OCI-LY7 (cell line): ENCODE data around the gene GJB3. TPM values are rescaled to one million over a fixed set of nuclear protein-coding genes. Genes with fewer than 3 reads are reported as not detected.

Source experiments
- BruUV-seq: library from RNA; stranded (reverse); fragments of 400-500 nt; replicated peaks from 2 replicates; lab custom pipeline; 2021; lab: Mats Ljungman, UMichigan
- CTCF ChIA-PET: fragments of 300-600 bp; sonication (Branson Sonifier 250); formaldehyde crosslinking; loops from one replicate; lab custom pipeline; 2022; ENCODE audit warnings: antibody characterized with exemption; ENCODE audit not compliant: unreplicated experiment; lab: Charles Lee
- POLR2A ChIA-PET: fragments of 300-600 bp; sonication (Branson Sonifier 250); formaldehyde crosslinking; loops from one replicate; lab custom pipeline; 2022; ENCODE audit warnings: antibody characterized with exemption; lab: Charles Lee
- DNase-seq: peaks from one replicate; pipeline ENCODE4 v3.0.0-alpha.2; 2015; ENCODE audit warnings: low spot score
- H2AFZ ChIP-seq: fragments of 200-600 bp; sonication (generic), shearing (Covaris generic); 2 replicates; pipeline ENCODE4 v1.6.1; 2014; ENCODE audit warnings: mild to moderate bottlenecking, antibody characterized with exemption, low read length, moderate library complexity
- H3K27ac ChIP-seq: fragments of 200-600 bp; sonication (generic); 2 replicates; pipeline ENCODE4 v1.5.1; 2014; ENCODE audit warnings: mixed run types, low read depth, mild to moderate bottlenecking, moderate library complexity, low read length, inconsistent platforms; ENCODE audit not compliant: poor library complexity, severe bottlenecking
- H3K36me3 ChIP-seq: fragments of 200-600 bp; sonication (generic); 2 replicates; pipeline ENCODE4 v1.6.1; 2014; ENCODE audit warnings: mild to moderate bottlenecking, antibody characterized with exemption, low read length, moderate library complexity, mixed read lengths; ENCODE audit not compliant: insufficient read depth
- H3K4me1 ChIP-seq: fragments of 200-600 bp; sonication (generic); 2 replicates; pipeline ENCODE4 v1.5.1; 2014; ENCODE audit warnings: mild to moderate bottlenecking, low read length; ENCODE audit not compliant: insufficient read depth, poor library complexity, severe bottlenecking
- H3K4me2 ChIP-seq: fragments of 200-600 bp; sonication (generic); 2 replicates; pipeline ENCODE4 v1.6.1; 2014; ENCODE audit warnings: mild to moderate bottlenecking, low read length
- H3K4me3 ChIP-seq: fragments of 200-600 bp; sonication (generic); 2 replicates; pipeline ENCODE4 v1.5.1; 2014; ENCODE audit warnings: mild to moderate bottlenecking, low read depth, low read length; ENCODE audit not compliant: poor library complexity, severe bottlenecking
- H3K79me2 ChIP-seq: fragments of 200-600 bp; sonication (generic); 2 replicates; pipeline ENCODE4 v1.6.1; 2016; ENCODE audit warnings: low read depth, mild to moderate bottlenecking, low read length, moderate library complexity, mixed read lengths; ENCODE audit not compliant: insufficient read depth
- H3K9me2 ChIP-seq: fragments of 200-600 bp; sonication (generic); 2 replicates; pipeline ENCODE4 v1.6.1; 2016; ENCODE audit warnings: mild to moderate bottlenecking, low read length, mixed read lengths; ENCODE audit not compliant: insufficient read depth
- H3K9me3 ChIP-seq: fragments of 200-600 bp; sonication (generic); 2 replicates; pipeline ENCODE4 v1.6.1; 2014; ENCODE audit warnings: mild to moderate bottlenecking, mixed run types, low read length, mixed read lengths
- H4K20me1 ChIP-seq: fragments of 200-600 bp; sonication (generic); 2 replicates; pipeline ENCODE4 v1.6.1; 2014; ENCODE audit warnings: mild to moderate bottlenecking, antibody characterized with exemption, low read length, moderate library complexity, mixed read lengths; ENCODE audit not compliant: insufficient read depth
- CTCF ChIP-seq: fragments of 200-600 bp; sonication (generic); conservative IDR thresholded peaks from 2 replicates; pipeline ENCODE4 v1.5.1; 2014; ENCODE audit warnings: mild to moderate bottlenecking, antibody characterized with exemption, low read length, moderate library complexity, mixed read lengths
- EZH2phosphoT487 ChIP-seq: fragments of 200-600 bp; sonication (generic); IDR thresholded peaks from 2 replicates; pipeline ENCODE4 v1.6.1; 2018; ENCODE audit warnings: low read depth, borderline replicate concordance, mild to moderate bottlenecking, mixed run types, antibody characterized with exemption, low read length, moderate library complexity, mixed read lengths
- intact Hi-C: fragments of 100-400 bp; cut with micrococcal nuclease; formaldehyde crosslinking; loops from one replicate; pipeline ENCODE4 v1.10.0; 2022; ENCODE audit not compliant: unreplicated experiment
- total RNA-seq, 2 experiments: library from RNA; depleted of rRNA in 1 of 2; stranded (reverse); fragments of >200 nt in 1 of 2; shearing (Covaris generic) in 1 of 2; gene quantifications; 2 replicates each; pipeline ENCODE4 v1.2.3, GENCODE V29; 2014 to 2022

The GJB3 gene
- total RNA-seq, 2 experiments from 2014 or later = not detected

GRCh38 chr1:34784751-34785221 is 3.8 kb downstream of the GJB3 start:
- no peaks in the 10 kb centered on the region for H4K20me1 ChIP-seq
- intact Hi-C loops = no loop called here
- ChIA-PET CTCF (interaction anchor here (1.5 kb wide), 1 partner anchor 9 kb away, joined by 3 read pairs; no protein-coding TSS in a partner anchor), POLR2A (no interaction called here)
- H3K4me1 ChIP-seq = no peaks in the 10 kb centered on the region
- H3K79me2 ChIP-seq = no peaks in the 10 kb centered on the region
- DNase-seq = no peak
- H3K4me3 ChIP-seq = no peak overlapping the region
- H3K4me2 ChIP-seq = no peak overlapping the region
- no peaks in the 10 kb centered on the region for H3K9me3 ChIP-seq
- TF ChIP-seq EZH2phosphoT487 (no peak), CTCF (no peak)
- no peak overlapping the region for H3K27ac ChIP-seq
- H3K36me3 ChIP-seq = no peaks in the 10 kb centered on the region
- no peak overlapping the region for H2AFZ ChIP-seq
- H3K9me2 ChIP-seq = no peaks in the 10 kb centered on the region
- BruUV-seq = no TSS peak

GRCh38 chr1:34785231-34785874 is 4.3 kb downstream of the GJB3 start:
- Histone ChIP-seq H3K79me2 (no peaks in the 10 kb centered on the region), H3K27ac (no peak overlapping the region), H2AFZ (no peak overlapping the region), H3K36me3 (no peaks in the 10 kb centered on the region), H3K4me1 (no peaks in the 10 kb centered on the region), H3K9me2 (no peaks in the 10 kb centered on the region), H4K20me1 (no peaks in the 10 kb centered on the region), H3K4me3 (no peak overlapping the region), H3K4me2 (no peak overlapping the region), H3K9me3 (no peaks in the 10 kb centered on the region)
- TF ChIP-seq CTCF = no peak
- intact Hi-C loops = no loop called here
- no TSS peak for BruUV-seq
- DNase-seq = no peak
- CTCF ChIA-PET = interaction anchor here (1.5 kb wide), 1 partner anchor 10 kb away, joined by 3 read pairs; no protein-coding TSS in a partner anchor
- POLR2A ChIA-PET = no interaction called here

GRCh38 chr1:34785875-34786470 is 5.0 kb downstream of the GJB3 start:
- ChIA-PET POLR2A (no interaction called here), CTCF (interaction anchor here (1.5 kb wide), 1 partner anchor 10 kb away, joined by 3 read pairs; no protein-coding TSS in a partner anchor)
- H3K4me1 ChIP-seq = no peaks in the 10 kb centered on the region

More at GRCh38 chr1:34785875-34786470, 5.0 kb downstream of the GJB3 start:
- H2AFZ ChIP-seq = no peak overlapping the region
- BruUV-seq = no TSS peak
- H3K36me3 ChIP-seq = no peaks in the 10 kb centered on the region
- no peaks in the 10 kb centered on the region for H3K79me2 ChIP-seq
- intact Hi-C loops = loop anchor here (1.0 kb wide), 1 partner anchor 66 kb away; no protein-coding TSS in a partner anchor
- no peak overlapping the region for H3K4me2 ChIP-seq
- no peak overlapping the region for H3K27ac ChIP-seq
- no peaks in the 10 kb centered on the region for H3K9me2 ChIP-seq
- no peak for TF ChIP-seq EZH2phosphoT487
- no peak for TF ChIP-seq CTCF
- no peak for DNase-seq
- H4K20me1 ChIP-seq = no peaks in the 10 kb centered on the region
- H3K4me3 ChIP-seq = no peak overlapping the region
- no peaks in the 10 kb centered on the region for H3K9me3 ChIP-seq
